ENCODE data around the gene SRGAP2C. TPM values are rescaled to one million over a fixed set of nuclear protein-coding genes. Genes with fewer than 3 reads are reported as not detected.
"Not testable (repeated sequence)": the region's sequence is repeated elsewhere in the genome, so short reads cannot be mapped to it uniquely, and the experiment has no call there.

Gene SRGAP2C
- total RNA-seq, 1 donor from 2014 or later = 32.7 TPM

DNA sequence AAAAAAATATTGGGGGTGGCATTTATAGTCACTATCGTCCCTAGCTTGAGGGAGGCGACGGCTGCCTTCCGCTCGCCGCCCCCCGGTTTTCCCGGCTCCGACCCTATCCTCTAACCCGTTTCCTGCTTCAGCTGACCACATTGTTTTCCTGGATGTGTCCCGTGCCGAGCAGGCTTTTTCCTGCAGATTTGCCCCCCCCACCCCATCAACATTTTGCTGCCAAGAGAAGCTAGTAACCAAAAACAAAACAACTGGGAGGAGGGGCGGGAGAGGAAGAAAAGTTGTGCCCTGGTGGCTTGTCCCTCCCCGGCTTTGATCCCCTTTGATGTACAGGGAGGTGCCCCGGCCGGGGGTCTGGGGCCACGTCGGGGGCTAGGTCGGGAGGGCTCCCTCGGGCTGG, 1.4 kb downstream of the SRGAP2C start:
- DNase-seq (ENCODE audit: low spot score) = not testable (repeated sequence)

GRCh38 chr1:121187914-121188313, 3.1 kb downstream of the SRGAP2C start:
- DNase-seq (ENCODE audit: low spot score) = not testable (repeated sequence)

- not testable (repeated sequence) for DNase-seq (ENCODE audit: low spot score)
These were observed 7.7 kb downstream of the SRGAP2C start for GRCh38 chr1:121192512-121192911.

- not testable (repeated sequence) for DNase-seq (ENCODE audit: low spot score)
These were observed 12.5 kb downstream of the SRGAP2C start for GRCh38 chr1:121197095-121197882.

- not testable (repeated sequence) for DNase-seq (ENCODE audit: low spot score)
These were observed 15.0 kb downstream of the SRGAP2C start for GRCh38 chr1:121199763-121200162.

DNA sequence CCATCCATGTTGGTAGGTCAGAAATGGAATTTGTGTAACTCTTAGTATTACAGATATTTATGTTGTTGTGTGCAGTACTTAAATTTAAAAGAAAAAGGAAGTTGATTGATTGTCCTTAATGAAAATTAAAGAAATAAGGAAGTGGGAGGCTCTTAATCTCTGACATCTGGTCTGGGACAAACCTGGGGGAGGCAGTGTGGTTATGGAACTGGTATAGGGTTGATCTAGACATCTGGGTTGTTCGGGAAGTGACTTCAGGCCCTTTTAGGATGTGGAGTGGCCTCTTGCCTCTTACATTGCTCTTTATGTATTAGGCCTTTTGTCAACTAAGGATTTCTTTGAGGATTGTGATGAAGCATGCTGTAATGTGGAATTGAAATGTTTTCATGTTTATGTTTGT, 15.5 kb downstream of the SRGAP2C start:
- not testable (repeated sequence) for DNase-seq (ENCODE audit: low spot score)

DNA sequence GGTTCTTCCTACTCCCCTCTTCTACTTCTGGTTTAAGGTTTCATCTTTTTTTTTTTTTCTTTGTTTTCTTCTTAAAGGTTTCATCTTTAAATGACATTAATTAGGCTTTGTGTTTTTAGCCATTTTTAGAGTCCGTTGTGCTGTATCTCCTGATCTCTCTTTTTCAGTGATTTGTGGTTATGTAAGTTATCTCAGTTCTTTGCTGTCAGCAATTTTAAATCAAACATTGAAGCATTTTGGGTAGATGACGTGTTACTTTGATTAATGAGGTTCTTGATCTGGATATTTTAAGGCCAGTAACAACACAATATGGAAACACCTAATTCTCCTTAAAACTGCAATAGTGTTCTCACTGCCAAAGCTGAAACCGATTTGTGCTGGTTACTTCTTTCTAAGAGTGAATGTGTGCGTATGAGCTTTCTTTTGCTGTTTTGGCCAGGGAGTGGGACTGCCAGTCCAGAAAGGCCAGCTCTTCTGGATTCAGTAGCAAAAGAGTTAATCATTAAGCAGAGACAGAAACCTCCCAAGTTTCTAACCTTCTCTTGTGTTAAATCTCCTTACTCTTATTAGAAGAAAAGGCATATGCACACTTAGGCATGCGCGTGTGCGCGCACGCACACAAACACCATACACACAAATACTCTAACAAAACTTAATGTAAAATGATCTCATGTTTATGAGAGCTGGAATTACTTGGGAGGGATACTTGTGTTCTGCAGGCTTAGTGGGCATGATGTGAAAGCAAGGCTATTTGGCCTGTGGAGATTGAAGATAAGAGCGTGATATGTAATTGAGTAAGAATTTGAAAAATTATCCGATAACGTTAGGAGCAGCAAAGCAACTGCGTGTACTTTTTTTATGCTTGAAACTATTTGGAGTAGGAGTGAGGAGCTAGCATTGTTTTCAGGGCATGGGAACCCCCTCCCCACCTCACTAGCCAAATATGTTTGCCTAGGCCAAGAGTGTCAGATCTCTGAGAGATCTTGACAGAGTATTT, 16.5 kb downstream of the SRGAP2C start:
- not testable (repeated sequence) for DNase-seq (ENCODE audit: low spot score)

GRCh38 chr1:121202986-121203385, 18.2 kb downstream of the SRGAP2C start:
- not testable (repeated sequence) for DNase-seq (ENCODE audit: low spot score)

DNA sequence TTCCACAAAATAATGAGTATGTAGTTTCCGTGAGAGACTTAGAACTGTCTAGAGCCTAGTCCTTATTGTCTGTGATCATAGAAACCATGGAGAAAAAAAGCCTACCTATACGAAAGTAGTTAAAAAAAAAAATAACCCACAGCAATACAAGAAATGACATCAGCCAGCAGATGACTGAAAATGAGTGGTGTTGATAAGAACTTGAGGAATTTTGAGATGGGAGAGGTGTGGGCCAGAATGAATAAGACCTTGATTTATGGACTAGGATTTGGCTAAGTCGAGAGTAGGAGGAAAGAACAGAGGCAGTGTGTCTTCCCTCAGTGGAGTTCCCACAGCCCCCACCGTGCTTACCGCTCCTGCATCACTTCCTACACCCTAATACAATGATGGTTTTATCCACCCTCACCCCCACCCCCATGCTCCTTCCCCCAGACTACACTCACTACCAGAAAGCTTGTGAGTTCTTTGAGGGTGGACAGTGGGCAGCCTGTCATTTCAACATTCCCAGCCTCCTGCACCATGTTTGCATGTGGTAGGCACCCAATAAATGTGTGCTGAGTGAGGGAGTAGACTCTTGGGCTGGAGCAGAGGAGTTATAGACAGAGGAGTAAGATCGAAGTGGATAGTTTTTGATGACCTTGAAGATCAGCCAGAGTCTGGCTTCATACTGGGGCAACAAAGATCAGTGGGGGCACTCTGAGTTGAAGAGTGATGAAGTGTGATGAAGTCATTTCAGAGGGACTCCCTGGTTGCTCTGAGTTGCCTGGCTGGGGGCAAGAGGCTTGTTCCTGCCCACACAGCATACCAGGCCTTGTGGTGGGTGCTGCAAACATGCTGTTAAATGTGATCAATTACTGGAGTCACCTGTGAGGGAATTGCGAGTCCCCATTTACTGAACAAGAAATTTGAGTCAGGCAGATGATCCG, 21.3 kb downstream of the SRGAP2C start:
- DNase-seq (ENCODE audit: low spot score) = not testable (repeated sequence)

GRCh38 chr1:121207328-121207727, 22.6 kb downstream of the SRGAP2C start:
- not testable (repeated sequence) for DNase-seq (ENCODE audit: low spot score)

- DNase-seq (ENCODE audit: low spot score) = not testable (repeated sequence)
These were observed 23.6 kb downstream of the SRGAP2C start for GRCh38 chr1:121208375-121208774.

- DNase-seq (ENCODE audit: low spot score) = not testable (repeated sequence)
These were observed 26.0 kb downstream of the SRGAP2C start for GRCh38 chr1:121210778-121211177.

- not testable (repeated sequence) for DNase-seq (ENCODE audit: low spot score)
These were observed 28.7 kb downstream of the SRGAP2C start for GRCh38 chr1:121213491-121213890.

DNA sequence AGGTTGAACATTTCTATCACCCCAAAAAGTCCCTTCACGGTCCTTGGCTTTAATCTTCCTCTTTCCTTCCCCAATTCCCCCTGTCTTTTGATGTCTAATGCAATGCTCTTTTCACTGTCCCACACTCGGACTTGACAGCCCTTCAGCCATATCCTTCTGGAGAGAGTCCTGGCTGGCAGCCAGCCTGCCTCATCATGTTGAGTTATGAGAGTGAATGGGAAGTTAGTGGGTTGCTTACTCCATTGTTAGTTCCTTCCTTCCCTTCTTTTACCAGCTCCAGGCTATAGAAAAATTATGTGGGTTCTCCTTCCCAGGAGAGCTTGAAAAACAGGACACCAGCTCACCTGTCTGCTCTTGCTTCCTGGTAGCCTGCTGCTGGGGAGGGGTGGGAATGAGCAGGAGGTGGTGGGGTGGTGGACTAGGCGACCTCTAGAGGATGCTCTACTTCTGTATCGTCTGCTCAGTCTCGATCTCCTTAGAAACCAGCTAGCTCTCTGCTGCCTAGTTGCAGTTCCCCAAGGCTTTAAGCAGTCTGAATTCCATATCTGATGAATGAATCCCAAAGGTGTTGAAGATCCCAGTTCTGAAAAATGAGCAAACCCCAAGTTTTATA, 29.9 kb downstream of the SRGAP2C start:
- DNase-seq (ENCODE audit: low spot score) = not testable (repeated sequence)

DNA sequence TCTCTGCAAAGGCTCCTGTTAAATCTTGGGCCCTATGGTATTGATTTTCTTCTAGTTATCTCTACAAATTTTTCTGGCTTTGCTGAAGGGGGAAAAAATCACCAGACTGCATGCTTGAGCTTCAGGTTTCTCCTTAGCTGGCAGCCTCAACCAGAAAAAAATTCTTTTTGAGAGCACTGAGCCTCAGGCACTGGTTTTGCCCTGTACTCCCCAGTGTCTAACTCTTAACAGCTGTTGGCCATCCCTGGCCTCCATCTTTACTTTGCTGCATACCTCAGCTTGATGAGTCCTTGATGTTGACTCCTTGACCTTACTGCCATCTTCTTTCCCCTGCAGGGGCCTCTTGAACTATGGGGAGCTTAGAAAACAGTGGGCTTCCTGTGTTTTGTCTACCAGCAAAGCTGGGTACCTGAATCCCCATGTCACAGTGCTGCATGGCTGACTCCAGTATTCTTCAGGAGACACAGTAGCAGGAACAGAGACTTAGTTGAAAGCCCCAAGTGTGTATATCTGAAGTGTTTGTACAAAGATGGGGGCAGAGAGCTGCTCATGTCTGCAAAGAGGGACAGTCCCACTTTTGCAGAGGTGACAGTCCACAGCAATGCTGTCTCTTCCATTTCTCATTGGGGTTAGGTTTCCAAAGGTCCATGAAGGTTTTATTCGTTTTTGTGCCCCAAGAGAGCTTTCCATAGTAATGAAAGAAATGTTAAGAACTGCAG, 31.1 kb downstream of the SRGAP2C start:
- not testable (repeated sequence) for DNase-seq (ENCODE audit: low spot score)

DNA sequence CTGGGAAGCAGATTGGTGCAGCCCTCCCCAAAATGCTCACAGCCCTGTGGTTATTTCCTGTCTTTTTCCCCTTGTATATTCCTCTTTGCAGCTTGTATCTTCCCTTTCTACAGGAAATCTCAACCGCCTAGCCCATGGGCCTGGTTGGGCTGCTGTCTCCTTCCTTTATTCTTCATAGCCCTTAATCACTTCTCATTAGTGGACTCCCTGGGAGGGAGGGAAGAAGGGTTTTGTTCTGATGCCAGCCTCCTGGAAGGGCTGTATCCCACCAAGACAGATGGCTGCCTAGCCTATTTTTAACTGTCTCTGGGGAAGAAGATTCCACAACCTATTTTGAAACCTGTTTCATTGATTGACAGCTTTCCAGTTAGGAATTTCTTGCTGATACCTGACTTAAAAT, 31.9 kb downstream of the SRGAP2C start:
- not testable (repeated sequence) for DNase-seq (ENCODE audit: low spot score)

DNA sequence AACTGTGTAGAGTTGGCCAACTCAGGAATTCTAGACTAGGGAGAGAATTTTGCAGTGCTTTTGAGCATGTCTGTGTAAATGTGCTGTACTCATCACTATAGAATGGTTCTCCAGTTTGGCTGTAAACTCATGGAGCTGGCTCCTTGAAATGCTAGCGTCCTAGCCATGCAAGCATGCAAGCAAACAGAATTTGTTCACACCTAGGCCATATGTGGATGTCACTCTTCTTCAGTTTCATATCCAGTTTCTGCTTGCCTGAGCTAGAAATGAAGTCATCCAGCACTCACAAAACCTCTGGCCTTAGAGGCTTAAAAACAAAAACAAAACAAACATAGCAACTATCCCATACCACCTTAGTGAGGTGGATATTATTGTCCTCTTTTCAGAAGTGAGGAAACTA, 37.0 kb downstream of the SRGAP2C start:
- DNase-seq (ENCODE audit: low spot score) = not testable (repeated sequence)

DNA sequence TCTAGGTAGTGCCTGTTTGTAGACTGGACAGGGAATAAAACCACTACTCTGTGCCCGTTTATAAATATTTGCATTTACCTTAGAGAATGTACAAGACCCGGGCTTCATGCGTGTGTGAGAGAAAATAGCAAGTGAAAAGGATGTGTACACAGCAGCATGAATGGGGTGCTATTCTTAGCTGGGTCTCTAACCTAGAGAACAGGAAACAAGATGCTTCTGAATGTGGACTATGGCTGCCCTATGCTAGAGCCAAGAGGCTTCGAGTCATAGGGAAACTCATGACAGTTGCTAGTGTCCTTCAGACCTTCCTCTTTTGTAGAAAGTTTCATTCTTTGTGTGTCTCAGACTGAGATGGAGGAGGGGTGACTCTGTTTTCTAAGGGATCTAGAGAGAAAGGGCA, 39.9 kb downstream of the SRGAP2C start:
- DNase-seq (ENCODE audit: low spot score) = not testable (repeated sequence)

DNA sequence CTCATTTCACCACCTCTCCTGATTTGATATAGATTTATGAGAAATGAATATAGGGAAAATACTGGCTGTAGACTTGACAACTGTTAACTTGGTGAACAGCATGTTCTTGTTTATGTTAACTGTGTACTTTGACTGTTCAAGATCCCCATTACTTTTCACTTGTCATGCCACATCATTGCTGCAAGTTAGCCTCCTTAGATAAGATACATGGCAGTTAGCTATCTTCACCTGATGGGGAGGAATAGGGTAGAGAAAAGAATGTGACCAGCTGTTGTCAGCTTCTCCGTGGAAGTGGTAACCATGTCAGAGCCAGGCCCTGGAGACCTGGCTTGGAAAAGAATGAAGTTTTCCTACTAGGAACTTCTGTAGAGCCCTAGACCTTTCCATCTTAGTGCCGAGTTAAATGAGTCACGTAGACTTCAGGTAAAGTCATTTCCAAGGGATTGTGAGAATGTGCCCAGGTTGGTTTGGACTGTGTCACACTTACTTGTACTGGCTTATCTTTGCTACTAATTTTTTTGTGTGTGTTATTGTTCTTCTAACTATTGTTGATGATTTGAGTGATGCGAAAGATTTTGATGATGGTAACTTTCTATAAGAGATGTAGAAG, 41.6 kb downstream of the SRGAP2C start:
- DNase-seq (ENCODE audit: low spot score) = not testable (repeated sequence)

DNA sequence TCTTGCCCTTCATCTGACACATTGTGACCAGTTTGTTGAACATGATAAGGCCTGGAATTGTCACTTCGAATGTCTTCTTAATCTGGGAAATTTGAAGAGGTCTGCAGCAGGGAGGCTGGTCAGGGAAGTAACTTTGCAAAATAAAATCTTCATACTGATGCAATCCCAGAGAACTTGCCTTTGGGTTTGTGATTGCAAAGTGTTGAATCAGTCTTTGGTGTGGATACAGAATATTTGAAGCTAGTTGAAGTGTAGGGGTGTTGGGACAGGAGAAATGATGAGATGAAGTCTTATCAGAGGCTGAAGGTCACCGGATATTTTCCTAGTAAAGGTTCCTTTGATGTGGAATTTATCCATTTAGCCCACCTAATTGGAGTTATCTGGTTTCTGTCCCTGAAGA, 42.1 kb downstream of the SRGAP2C start:
- not testable (repeated sequence) for DNase-seq (ENCODE audit: low spot score)
